GM12891 (cell line): ENCODE results near the gene NIN.
"Not testable (repeated sequence)": the region's sequence is repeated elsewhere in the genome, so short reads cannot be mapped to it uniquely, and the experiment has no call there.

ENCODE experiments used
- DNase-seq: peaks from one replicate; pipeline ENCODE4 v3.0.0; 2011; ENCODE audit warnings: low spot score; ENCODE audit not compliant: insufficient read length
- FAIRE-seq: peaks from 2 replicates; lab custom pipeline; 2011; peaks lifted over from hg19 to GRCh38; lab: Jason Lieb, UNC
- PAX5 ChIP-seq: IDR thresholded peaks from 2 replicates; pipeline ENCODE4 v1.6.1; 2011; ENCODE audit warnings: low read length, moderate library complexity, mild to moderate bottlenecking; ENCODE audit not compliant: insufficient read depth, severe bottlenecking
- POLR2A ChIP-seq: IDR thresholded peaks from 2 replicates; pipeline ENCODE4 v1.6.1; 2011; ENCODE audit warnings: low read depth, low read length, control low read depth
- POLR2AphosphoS5 ChIP-seq: IDR thresholded peaks from 2 replicates; pipeline ENCODE4 v1.6.1; 2011; ENCODE audit warnings: low read depth, low read length, control low read depth
- POU2F2 ChIP-seq: IDR thresholded peaks from 2 replicates; pipeline ENCODE4 v1.6.1; 2011; ENCODE audit warnings: low read depth, mild to moderate bottlenecking, control low read depth, low read length, moderate library complexity
- SPI1 ChIP-seq: IDR thresholded peaks from 2 replicates; pipeline ENCODE4 v1.6.1; 2011; ENCODE audit warnings: low read depth, low read length, control low read depth
- TAF1 ChIP-seq: IDR thresholded peaks from 2 replicates; pipeline ENCODE4 v1.6.1; 2011; ENCODE audit warnings: low read depth, low read length, control low read depth

The NIN gene

DNA sequence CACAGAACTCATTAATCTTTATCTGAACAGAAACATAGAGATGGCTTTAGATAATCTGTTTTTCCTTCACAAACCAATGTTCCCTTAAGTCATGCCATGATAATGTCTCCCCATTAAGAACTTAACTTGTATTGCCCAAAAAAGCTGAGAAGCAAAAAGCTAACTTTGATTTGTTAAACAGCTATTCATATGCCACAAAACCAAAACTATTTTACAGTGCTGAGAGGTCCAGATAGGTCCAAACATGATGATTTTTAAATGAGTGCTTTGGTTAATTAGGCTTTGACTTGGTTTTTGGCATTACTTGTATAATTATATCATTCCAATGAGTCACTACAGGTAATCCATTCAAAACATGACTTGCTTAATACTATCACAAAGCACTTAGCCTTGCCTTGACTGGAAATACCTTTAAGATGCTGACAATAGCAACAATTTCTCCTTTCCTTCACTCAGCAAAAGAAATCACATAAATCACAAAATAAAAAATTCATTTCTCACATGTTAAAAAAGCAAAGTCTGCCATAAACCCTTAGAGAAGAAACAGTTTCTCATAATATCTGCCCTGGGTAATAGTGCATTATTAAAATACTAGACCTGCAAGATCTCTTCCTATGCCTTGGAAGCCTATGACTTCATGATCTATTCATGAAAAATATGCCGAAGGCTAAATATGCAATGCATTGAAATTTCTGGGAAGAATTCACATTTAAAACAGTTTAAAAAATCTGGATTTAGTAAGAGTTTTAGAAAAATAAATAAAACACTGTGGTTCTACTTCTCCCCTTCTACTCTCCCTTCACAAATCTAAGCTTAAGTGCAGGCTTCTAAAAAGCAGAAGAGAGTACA, 110.8 kb downstream of the NIN start:
- DNase-seq (no peak), FAIRE-seq (no peak)
- TF ChIP-seq POLR2A (no peak), PAX5 (no peak), TAF1 (no peak), SPI1 (no peak), POLR2AphosphoS5 (no peak), POU2F2 (no peak)

GRCh38 chr14:50718949-50719348, 112.0 kb downstream of the NIN start:
- TF ChIP-seq POU2F2: no peak
- TF ChIP-seq POLR2A: peak; percentile 41; the same call in 1 of the 2 replicates
- no peak for TF ChIP-seq PAX5
- no peak for TF ChIP-seq SPI1
- FAIRE-seq (peak; percentile 23), DNase-seq (no peak)

DNA sequence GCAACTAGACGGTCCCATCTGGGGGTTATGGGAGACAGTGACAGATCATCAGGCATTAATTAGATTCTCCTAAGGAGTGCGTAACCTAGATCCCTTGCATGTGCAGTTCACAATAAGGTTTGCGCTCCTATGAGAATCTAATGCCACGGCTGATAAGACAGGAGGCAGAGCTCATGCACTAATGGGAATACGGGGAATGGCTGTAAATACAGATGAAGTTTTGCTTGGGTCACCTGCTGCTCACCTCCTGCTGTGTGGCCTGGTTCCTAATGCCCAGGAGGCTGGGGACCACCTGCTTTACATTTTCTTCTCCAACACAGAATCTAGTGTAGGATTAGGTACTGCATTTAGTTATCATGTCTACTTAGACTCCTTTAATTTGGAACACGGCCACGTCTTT, 113.2 kb downstream of the NIN start:
- TF ChIP-seq SPI1 (no peak), POU2F2 (no peak), POLR2A (peak; percentile 59; the same call in 1 of the 2 replicates), PAX5 (no peak), TAF1 (no peak), POLR2AphosphoS5 (0 out of 2 replicates have a peak, but pooled peaks have one; percentile 38)
- DNase-seq (no peak), FAIRE-seq (no peak)

GRCh38 chr14:50714450-50715073, 116.4 kb downstream of the NIN start:
- FAIRE-seq: peak; percentile 66
- no peak for DNase-seq
- TF ChIP-seq POLR2AphosphoS5 (no peak), POLR2A (no peak), TAF1 (no peak), POU2F2 (no peak), SPI1 (no peak), PAX5 (no peak)

DNA sequence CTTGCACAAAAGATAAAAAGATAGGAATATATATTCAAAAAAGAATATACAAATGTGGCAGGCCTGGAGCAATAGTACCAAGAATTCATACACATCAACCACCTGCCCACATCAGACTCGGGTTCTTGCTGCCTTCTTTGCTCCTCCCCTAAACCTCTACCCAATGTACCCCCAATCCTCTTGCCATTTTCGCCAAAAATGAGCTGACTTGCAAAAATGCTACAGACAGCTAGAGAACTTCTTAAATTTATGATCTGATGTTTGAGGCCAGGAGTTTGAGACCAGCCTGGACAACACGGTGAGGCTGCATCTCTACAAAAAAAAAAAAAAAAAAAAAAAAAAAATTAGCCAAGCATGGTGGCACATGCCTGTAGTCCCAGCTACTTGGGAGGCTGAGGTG, 119.9 kb downstream of the NIN start:
- DNase-seq: no peak
- no peak for FAIRE-seq
- TF ChIP-seq PAX5 (no peak), TAF1 (no peak), SPI1 (no peak), POU2F2 (no peak), POLR2A (no peak), POLR2AphosphoS5 (no peak)

- DNase-seq (no peak), FAIRE-seq (no peak)
- no peak for TF ChIP-seq POU2F2
- TF ChIP-seq SPI1: no peak
Measured at GRCh38 chr14:50705026-50705593, 125.9 kb downstream of the NIN start.

- FAIRE-seq (no peak), DNase-seq (no peak)
- no peak for TF ChIP-seq TAF1
- TF ChIP-seq POLR2AphosphoS5: no peak
- TF ChIP-seq PAX5: no peak
- no peak for TF ChIP-seq POU2F2
- TF ChIP-seq POLR2A: no peak
- TF ChIP-seq SPI1: no peak
Measured at GRCh38 chr14:50704454-50705010, 126.4 kb downstream of the NIN start.

DNA sequence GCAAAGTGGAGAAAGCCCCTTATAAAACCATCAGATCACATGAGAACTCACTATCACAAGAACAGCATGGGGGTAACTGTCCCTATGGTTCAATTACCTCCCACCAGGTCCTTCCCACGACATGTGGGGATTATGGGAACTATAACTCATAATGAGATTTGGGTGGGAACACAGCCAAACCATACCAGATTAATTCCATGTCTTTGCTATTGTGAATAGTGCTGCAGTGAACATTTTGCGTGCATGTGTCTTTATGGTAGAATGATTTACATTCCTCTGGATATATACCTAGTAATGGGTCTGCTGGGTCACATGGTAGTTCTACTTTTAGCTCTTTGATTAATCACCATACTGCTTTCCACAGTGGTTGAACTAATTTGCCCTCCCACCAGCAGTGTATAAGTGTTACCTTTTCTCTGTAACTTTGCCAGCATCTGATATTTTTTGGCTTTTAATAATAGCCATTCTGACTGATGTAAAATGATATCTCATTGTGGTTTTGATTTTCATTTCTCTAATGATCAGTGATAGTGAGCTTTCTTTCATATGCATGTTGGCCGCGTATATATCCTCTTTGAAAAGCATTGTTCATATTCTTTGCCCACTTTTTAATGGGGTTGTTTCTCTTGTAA, 133.2 kb downstream of the NIN start:
- DNase-seq (no peak), FAIRE-seq (no peak)
- TF ChIP-seq POLR2AphosphoS5 (no peak), PAX5 (no peak), POU2F2 (no peak)

- not testable (repeated sequence) for FAIRE-seq, DNase-seq
Measured at GRCh38 chr14:50694260-50694659, 136.7 kb downstream of the NIN start.
